Cardiac fibroblast (primary cell): ENCODE data around the gene COPS3.

Experiments
- DNase-seq, 2 donors: peaks; one replicate each; pipeline versions ENCODE4 v3.0.0 to v3.0.0-alpha.2; 2010; ENCODE audit warnings: low read depth in 2 of 2
- H3K4me3 ChIP-seq, 2 donors: replicated peaks in 1 of 2; 1 replicate in 1 of 2; 2 replicates in 1 of 2; pipeline ENCODE4 v1.5.1; 2011; ENCODE audit warnings: low read depth in 2 of 2, low read length in 2 of 2, mild to moderate bottlenecking in 2 of 2, moderate library complexity in 1 of 2
- TF ChIP-seq, protein P1 (sequence below): IDR thresholded peaks from one replicate; pipeline ENCODE4 v1.5.1; 2011; ENCODE audit warnings: low read depth, mild to moderate bottlenecking, low read length, inconsistent platforms

COPS3 gene

DNA sequence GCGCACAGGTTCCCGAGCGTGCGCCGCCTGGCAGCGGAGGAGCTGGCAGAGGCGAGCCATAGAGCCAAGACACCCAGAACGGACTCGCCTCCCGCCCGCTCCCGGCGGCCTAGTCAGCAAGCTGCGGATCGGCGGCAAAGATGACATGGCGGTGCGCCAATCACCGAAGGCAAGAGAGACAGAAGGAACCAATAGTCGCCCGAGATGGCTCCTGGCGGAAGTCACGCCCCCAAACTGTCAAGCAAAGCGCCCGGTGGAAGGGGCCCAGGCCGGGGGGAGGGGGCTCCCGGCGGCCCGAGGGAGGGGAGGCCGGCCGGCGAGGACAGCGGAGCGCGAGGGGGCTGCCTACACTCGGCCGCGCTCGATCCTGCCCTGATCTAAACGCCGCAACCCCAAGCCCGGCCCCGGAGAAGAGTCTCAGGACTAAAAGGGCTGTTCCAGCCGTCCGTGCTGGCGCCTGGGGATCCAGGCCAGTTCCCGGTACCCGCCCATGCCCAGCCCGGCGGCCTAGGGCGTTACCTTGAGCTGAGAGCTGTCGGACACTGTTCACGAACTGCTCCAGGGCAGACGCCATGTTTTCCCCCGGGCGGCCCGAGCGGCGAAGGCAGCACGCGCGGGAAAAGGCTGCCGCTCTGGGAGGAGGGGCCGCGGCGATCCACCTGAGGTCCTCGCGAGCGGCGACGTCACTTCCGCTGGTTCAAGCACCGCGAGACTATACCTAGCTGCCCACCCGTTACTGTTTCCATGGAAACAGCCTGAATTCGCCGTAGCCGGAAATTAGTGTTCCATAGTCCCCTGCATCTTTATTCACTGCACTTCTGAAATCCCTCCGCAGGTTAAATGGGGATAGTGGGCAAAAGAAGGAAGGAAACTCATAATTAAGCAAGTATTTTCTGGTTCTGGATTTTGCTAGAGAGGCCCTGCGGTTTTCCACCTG is at the start of gene COPS3:
COPS3 (minus strand) TSS at position 634 of the 937 bp plus-strand sequence; CDS start at position 574, 60 bp downstream.
- TF ChIP-seq, protein P1, sequence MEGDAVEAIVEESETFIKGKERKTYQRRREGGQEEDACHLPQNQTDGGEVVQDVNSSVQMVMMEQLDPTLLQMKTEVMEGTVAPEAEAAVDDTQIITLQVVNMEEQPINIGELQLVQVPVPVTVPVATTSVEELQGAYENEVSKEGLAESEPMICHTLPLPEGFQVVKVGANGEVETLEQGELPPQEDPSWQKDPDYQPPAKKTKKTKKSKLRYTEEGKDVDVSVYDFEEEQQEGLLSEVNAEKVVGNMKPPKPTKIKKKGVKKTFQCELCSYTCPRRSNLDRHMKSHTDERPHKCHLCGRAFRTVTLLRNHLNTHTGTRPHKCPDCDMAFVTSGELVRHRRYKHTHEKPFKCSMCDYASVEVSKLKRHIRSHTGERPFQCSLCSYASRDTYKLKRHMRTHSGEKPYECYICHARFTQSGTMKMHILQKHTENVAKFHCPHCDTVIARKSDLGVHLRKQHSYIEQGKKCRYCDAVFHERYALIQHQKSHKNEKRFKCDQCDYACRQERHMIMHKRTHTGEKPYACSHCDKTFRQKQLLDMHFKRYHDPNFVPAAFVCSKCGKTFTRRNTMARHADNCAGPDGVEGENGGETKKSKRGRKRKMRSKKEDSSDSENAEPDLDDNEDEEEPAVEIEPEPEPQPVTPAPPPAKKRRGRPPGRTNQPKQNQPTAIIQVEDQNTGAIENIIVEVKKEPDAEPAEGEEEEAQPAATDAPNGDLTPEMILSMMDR: no peak
- DNase-seq: peak; percentile 98 to 99
- H3K4me3 ChIP-seq: peak within 1 kb of the TSS; percentile 94 to 99

DNA sequence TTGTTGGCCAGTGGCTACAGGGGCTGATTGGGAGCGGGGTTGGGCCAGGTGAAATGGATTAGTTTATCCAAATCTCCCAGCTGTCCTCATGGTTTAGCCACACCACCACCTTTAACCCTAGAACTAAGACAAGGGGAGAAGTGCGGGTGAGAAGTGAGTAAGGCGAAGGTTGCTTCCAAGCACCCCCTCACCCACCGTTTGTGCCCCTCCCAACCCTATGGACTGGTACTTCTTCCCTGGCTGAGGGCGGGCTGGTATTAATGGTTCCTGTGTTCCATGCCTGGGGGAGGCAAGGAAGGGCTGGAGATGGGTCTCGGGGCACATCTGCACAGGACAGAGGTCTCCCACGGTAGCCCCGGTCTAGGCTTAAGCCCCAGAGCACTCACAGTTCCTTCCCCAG is 47.2 kb upstream of the COPS3 start:
- DNase-seq: no peak
- no peak overlapping the region for H3K4me3 ChIP-seq
- TF ChIP-seq, protein P1: no peak

DNA sequence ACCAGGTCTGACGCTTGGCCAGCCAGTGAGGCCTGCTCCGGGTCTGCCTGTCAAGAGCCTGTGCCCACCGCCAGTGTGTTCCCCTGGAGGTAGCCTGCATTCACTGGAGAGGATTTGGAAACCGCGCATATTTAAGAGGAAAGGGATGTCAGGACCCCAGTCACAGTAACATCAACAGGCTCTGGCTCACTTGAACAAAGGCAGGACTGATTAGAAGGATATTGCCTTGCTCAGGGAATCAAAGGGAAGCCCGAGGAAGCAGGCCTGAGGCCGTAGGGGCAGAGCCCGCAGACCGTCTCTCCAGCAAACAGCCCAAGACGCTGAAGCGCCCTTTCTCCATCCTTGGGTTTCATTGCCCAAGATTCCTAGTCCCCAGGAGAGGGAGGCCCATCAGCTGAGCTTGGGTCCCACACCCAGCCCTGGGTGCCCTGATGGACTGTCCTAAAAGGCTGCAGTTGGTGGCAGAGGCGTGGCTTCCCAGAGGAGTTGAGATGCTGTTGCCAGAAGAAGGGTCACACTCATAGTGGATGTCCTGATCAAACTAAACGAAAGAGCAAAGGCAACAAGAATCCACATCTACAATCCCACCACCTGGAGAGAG is 45.3 kb upstream of the COPS3 start:
- DNase-seq: no peak
- TF ChIP-seq, protein P1: no peak
- H3K4me3 ChIP-seq: no peak overlapping the region

DNA sequence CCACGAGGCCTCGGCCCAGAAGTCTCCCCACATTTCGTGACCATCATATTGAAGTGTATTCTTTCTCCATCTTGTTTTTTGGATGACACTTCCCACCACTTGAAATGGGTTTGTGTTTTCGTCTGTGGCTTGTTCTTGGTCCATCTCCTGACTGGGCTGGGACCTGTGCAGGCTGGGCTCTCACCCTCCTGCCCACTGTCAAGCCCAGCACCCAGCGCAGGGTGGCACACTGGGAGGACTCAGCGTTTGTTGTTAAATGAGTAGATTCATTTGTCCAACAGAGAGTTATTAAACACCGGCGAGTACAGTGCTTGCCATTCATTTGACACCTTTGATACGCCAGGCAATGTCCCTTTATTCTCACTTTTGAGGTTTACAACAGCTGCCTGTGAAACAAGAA is 44.8 kb upstream of the COPS3 start:
- no peak for DNase-seq
- TF ChIP-seq, protein P1: no peak
- no peak overlapping the region for H3K4me3 ChIP-seq

DNA sequence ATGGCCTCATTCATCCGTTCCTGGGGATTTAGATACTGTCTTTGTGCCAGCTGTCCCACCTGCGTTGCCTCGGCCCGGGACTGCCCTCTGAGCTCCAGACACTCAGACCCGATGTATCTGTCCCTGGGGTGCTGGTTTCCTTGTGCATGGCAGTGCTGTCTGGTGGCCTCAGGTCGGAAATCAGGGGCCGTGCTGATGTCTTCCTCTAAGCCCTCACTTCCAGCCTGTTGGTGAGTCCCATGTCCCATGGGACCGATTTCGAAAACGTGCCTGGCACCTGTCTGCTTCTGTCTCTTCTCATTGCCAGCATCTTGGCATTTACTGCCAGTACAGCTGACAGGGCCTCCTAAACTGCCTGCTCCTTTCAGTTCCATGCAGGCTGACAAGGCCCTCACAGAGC is 44.2 kb upstream of the COPS3 start:
- TF ChIP-seq, protein P1: no peak
- DNase-seq: no peak
- H3K4me3 ChIP-seq: no peak overlapping the region

DNA sequence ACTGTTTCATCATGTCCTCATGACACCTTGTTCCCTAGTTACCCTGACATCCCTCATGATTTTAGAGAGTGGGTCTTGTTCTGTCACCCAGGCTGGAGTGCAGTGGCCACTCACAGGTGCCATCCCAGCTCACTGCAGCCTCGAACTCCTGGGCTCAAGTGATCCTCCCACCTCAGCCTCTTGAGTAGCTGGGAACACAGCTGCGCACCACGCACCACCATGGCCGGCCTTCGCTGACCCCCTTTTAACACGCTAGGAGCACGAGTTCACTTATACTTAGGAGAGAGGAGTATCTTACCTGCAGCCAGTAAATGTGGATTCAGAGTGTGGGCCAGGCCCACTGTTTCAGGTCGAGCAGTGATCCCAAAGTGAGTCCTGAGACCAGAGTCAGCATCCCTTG is 43.6 kb upstream of the COPS3 start:
- TF ChIP-seq, protein P1: no peak

More for the DNA sequence above, 43.6 kb upstream of the COPS3 start:
- no peak for DNase-seq
- H3K4me3 ChIP-seq: no peak overlapping the region
